Melanocyte of skin (primary cell): ENCODE measurements around the gene GPR160. TPM values are rescaled to one million over a fixed set of nuclear protein-coding genes. Genes with fewer than 3 reads are reported as not detected.

Experiments
- small RNA-seq, 2 donors: library from RNA; depleted of rRNA; stranded (forward); fragments of <200 nt; gene quantifications; one replicate each; pipeline ENCODE3, GENCODE V24; 2012
- total RNA-seq, 2 donors: library from RNA; depleted of rRNA; stranded (reverse); fragments of >200 nt; gene quantifications; 2 replicates each; pipeline ENCODE4 v1.2.3, GENCODE V29; 2012

GPR160 gene
- 1 to 10 TPM in 1 of 2 donors, under 1 TPM in 1; 1.00 to 2.1 TPM for total RNA-seq

GRCh38 chr3:170037463-170038433 is at the start of gene GPR160:
Gene GPR160 (plus strand): TSS chr3:170037995. CDS start chr3:170083973, 45,978 bp downstream.

Small RNAs within 50 kb of the gene (small RNA-seq; reads per million reads assigned to genes)
- gene RNU4-38P = 0 reads per million in 2 donors

Other genes starting within 250 kb of the GPR160 start
- gene LRRIQ4, start 225.1 kb upstream of the GPR160 start, total RNA-seq = under 1 TPM; under 0.01 TPM
- 1 to 10 TPM; 5.2 to 8.7 TPM for gene LRRC34, start 225.1 kb upstream of the GPR160 start, total RNA-seq
- gene LRRC31, start 168.1 kb upstream of the GPR160 start, total RNA-seq = not detected
- not detected for gene SAMD7, start 126.4 kb upstream of the GPR160 start, total RNA-seq
- gene SEC62, start 71.2 kb upstream of the GPR160 start, total RNA-seq = 10 to 100 TPM; 21.0 to 23.4 TPM
- 10 to 100 TPM; 23.3 to 34.8 TPM for gene PHC3, start 143.7 kb downstream of the GPR160 start, total RNA-seq
- gene PRKCI, start 184.4 kb downstream of the GPR160 start, total RNA-seq = 10 to 100 TPM; 14.1 to 24.6 TPM